B cell (primary cell): Measurements from ENCODE around the gene PRDX1. TPM values are rescaled to one million over a fixed set of nuclear protein-coding genes. Genes with fewer than 3 reads are reported as not detected.

Source experiments
- ATAC-seq: fragments of 200-7000 bp; cut with Tn5 transposase; one replicate; pipeline ENCODE4 v1.10.0; 2021; ENCODE audit warnings: low read depth, mild to moderate bottlenecking, moderate number of reproducible peaks, moderate library complexity
- CTCF ChIA-PET: fragments of 350-600 bp; sonication (Branson Sonifier 250); formaldehyde crosslinking; loops from one replicate; lab custom pipeline; 2021; ENCODE audit warnings: antibody characterized with exemption, inconsistent platforms; lab: Charles Lee
- POLR2A ChIA-PET: fragments of 350-600 bp; sonication (Branson Sonifier 250); formaldehyde crosslinking; loops from one replicate; lab custom pipeline; 2021; ENCODE audit warnings: antibody characterized with exemption; lab: Charles Lee
- DNase-seq: peaks from one replicate; pipeline ENCODE4 v3.0.0; 2013
- H2AFZ ChIP-seq: 2 replicates; pipeline ENCODE4 v1.6.1; 2012; ENCODE audit warnings: mild to moderate bottlenecking, low read depth, low read length; ENCODE audit not compliant: insufficient read depth, poor library complexity, severe bottlenecking
- H3K27ac ChIP-seq, 2 donors: 1 replicate in 1 of 2; 2 replicates in 1 of 2; pipeline ENCODE4 v1.5.1; 2012 to 2013; ENCODE audit warnings: low read length in 2 of 2, mild to moderate bottlenecking in 2 of 2, moderate library complexity in 1 of 2
- H3K27me3 ChIP-seq, 4 experiments: fragments of 200-600 bp in 1 of 4; sonication (generic) in 1 of 4; replicated peaks in 1 of 4; 1 replicate in 2 of 4; 2 replicates in 2 of 4; pipeline versions ENCODE4 v1.6.1 to v1.7.0; 2013 to 2016; ENCODE audit warnings: low read length in 3 of 4, mild to moderate bottlenecking in 2 of 4, mixed read lengths in 1 of 4, moderate library complexity in 1 of 4; ENCODE audit not compliant: insufficient read depth in 4 of 4, control insufficient read depth in 3 of 4; ENCODE audit errors: control extremely low read depth in 1 of 4
- H3K36me3 ChIP-seq, 2 experiments: replicated peaks in 1 of 2; 1 replicate in 1 of 2; 2 replicates in 1 of 2; pipeline versions ENCODE4 v1.6.1 to v1.7.1; 2013; ENCODE audit warnings: low read length in 1 of 2; ENCODE audit not compliant: insufficient read depth in 2 of 2, control insufficient read depth in 1 of 2; ENCODE audit errors: control extremely low read depth in 1 of 2, extremely low read depth in 1 of 2
- H3K4me1 ChIP-seq, 2 donors: fragments of 200-600 bp in 1 of 2; sonication (generic) in 1 of 2; 1 replicate in 1 of 2; 2 replicates in 1 of 2; pipeline versions ENCODE4 v1.5.1 to v1.6.1; 2013 to 2017; ENCODE audit warnings: low read length in 2 of 2; ENCODE audit not compliant: control insufficient read depth in 2 of 2, insufficient read depth in 2 of 2
- H3K4me2 ChIP-seq: replicated peaks from 2 replicates; pipeline ENCODE3; 2012; ENCODE audit warnings: mild to moderate bottlenecking, low read depth, low read length; ENCODE audit not compliant: poor library complexity, severe bottlenecking
- H3K4me3 ChIP-seq, 5 experiments: fragments of 200-600 bp in 1 of 5; sonication (generic) in 1 of 5; 1 replicate in 3 of 5; 2 replicates in 2 of 5; pipeline versions ENCODE4 v1.5.1 to v1.7.0; 2011 to 2016; ENCODE audit warnings: low read length in 4 of 5, mild to moderate bottlenecking in 4 of 5, low read depth in 2 of 5, control low read depth in 1 of 5, moderate library complexity in 1 of 5; ENCODE audit not compliant: insufficient read depth in 1 of 5; ENCODE audit errors: control extremely low read depth in 1 of 5, extremely low read depth in 1 of 5
- H3K79me2 ChIP-seq: fragments of 200-600 bp; sonication (generic); one replicate; pipeline ENCODE4 v1.6.0; 2016; ENCODE audit warnings: low read length; ENCODE audit not compliant: control insufficient read depth, insufficient read depth
- H3K9ac ChIP-seq: fragments of 200-600 bp; sonication (generic); 2 replicates; pipeline ENCODE4 v1.6.1; 2017; ENCODE audit warnings: mild to moderate bottlenecking, low read length, moderate library complexity
- H3K9me3 ChIP-seq, 3 donors: one replicate each; pipeline versions ENCODE4 v1.6.1 to v1.7.1; 2013; ENCODE audit warnings: low read length in 2 of 3; ENCODE audit not compliant: control insufficient read depth in 2 of 3, insufficient read depth in 1 of 3; ENCODE audit errors: control extremely low read depth in 1 of 3
- H4K20me1 ChIP-seq: 2 replicates; pipeline ENCODE4 v1.6.0; 2012; ENCODE audit warnings: mild to moderate bottlenecking, low read length; ENCODE audit not compliant: insufficient read depth, control insufficient read depth, poor library complexity, severe bottlenecking
- H3K27ac Mint-ChIP-seq: one replicate; pipeline ENCODE4 v1.8.0; 2021; ENCODE audit warnings: mixed read lengths
- H3K27me3 Mint-ChIP-seq: one replicate; pipeline ENCODE4 v1.8.0; 2021; ENCODE audit warnings: mixed read lengths
- H3K4me1 Mint-ChIP-seq: one replicate; pipeline ENCODE4 v1.8.0; 2021; ENCODE audit warnings: mixed read lengths
- H3K4me3 Mint-ChIP-seq: one replicate; pipeline ENCODE4 v1.8.0; 2021; ENCODE audit warnings: mixed read lengths
- H3K9me3 Mint-ChIP-seq: one replicate; pipeline ENCODE4 v1.8.0; 2022; ENCODE audit warnings: mixed read lengths; ENCODE audit not compliant: insufficient read depth
- EZH2 ChIP-seq: IDR thresholded peaks from 2 replicates; pipeline ENCODE4 v1.6.1; 2012; ENCODE audit warnings: borderline replicate concordance, low read depth, mild to moderate bottlenecking, moderate library complexity, low read length; ENCODE audit not compliant: insufficient read depth, poor library complexity, severe bottlenecking
- WGBS: methylation state at CpG from one replicate; pipeline ENCODE4 v1.1.5; 2013; ENCODE audit warnings: missing lambda C conversion rate; ENCODE audit not compliant: insufficient coverage; 5-methylcytosine and 5-hydroxymethylcytosine counted together
- intact Hi-C: fragments of 100-400 bp; cut with micrococcal nuclease; formaldehyde crosslinking; loops from one replicate; pipeline ENCODE4 v1.10.0; 2022
- polyA plus RNA-seq: library from polyadenylated mRNA; depleted of rRNA; stranded (reverse); fragments of >200 nt; gene quantifications from 2 replicates; pipeline ENCODE4 v1.2.3, GENCODE V29; 2012
- total RNA-seq, 2 donors: library from RNA; stranded (reverse); fragments of 120-200 nt in 1 of 2; gene quantifications; 1 replicate in 1 of 2; 2 replicates in 1 of 2; pipeline versions ENCODE4 v1.2.3 to v1.2.4, GENCODE V29; 2013 to 2022
- TF ChIP-seq, protein P1 (sequence below): fragments of 200-600 bp; IDR thresholded peaks from one replicate; pipeline ENCODE4 v1.8.0; 2022; ENCODE audit warnings: antibody characterized with exemption, mild to moderate bottlenecking

PRDX1 gene
- total and polyA plus RNA-seq, 2 donors (not counting 1 experiment from before 2014, with no cell fraction given) = 56.4 to 104 TPM

DNA sequence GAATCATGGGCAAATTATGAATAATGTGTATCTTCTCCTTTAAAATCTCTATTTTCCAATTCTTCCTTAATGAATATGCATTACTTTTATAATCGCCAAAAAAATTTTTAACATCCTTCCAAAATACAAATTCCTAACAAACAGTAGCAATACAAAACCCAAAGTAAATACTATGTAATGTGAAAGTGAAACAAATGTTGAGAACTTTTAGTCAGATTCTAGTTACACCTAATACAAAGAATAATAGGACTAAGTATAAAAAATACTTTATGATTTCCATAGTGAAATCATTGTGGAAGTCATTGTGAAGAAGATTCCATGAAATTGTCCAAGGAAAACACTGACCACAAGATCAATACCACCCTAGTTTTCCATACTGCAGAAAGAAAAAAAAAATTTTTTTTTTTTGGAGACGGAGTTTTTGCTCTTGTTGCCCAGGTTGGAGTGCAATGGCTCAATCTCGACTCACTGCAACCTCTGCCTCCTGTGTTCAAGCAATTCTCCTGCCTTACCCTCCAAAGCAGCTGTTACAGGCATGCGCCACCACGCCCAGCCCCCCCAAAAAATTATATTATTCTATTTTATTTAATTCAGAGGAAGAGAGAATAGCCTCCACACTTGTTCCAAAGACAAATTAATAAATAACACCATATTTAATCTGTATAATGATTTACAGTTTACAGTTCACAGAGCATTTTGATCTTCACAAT, 42.5 kb downstream of the PRDX1 start:
- H3K27me3 Mint-ChIP-seq = no peaks in the 10 kb centered on the region
- H3K36me3 ChIP-seq = no peaks in the 10 kb centered on the region
- DNase-seq (no peak), ATAC-seq (no peak)
- no peak overlapping the region for H3K4me3 ChIP-seq
- peaks cover 27% of the 10 kb centered on the region for H3K79me2 ChIP-seq
- peaks cover 5% of the 10 kb centered on the region for H4K20me1 ChIP-seq
- H3K9ac ChIP-seq = no peak overlapping the region
- H3K27ac ChIP-seq = no peak overlapping the region
- H3K9me3 Mint-ChIP-seq = no peaks in the 10 kb centered on the region
- no peak overlapping the region for H3K27ac Mint-ChIP-seq
- WGBS = 93% methylated on average over 2 of the region's 5 CpGs
- ChIA-PET CTCF (interaction anchor here (1.1 kb wide), 1 partner anchor 14 kb away, joined by 5 read pairs; no protein-coding TSS in a partner anchor), POLR2A (no interaction called here)
- H3K4me1 Mint-ChIP-seq = peaks cover 21% of the 10 kb centered on the region
- H3K9me3 ChIP-seq = peaks cover 0 to 3% (median 0%) of the 10 kb centered on the region in 3 donors
- no peak overlapping the region for H2AFZ ChIP-seq
- H3K27me3 ChIP-seq = no peaks in the 10 kb centered on the region
- H3K4me3 Mint-ChIP-seq = no peak overlapping the region
- peaks cover 6 to 11% of the 10 kb centered on the region in 2 donors for H3K4me1 ChIP-seq
- intact Hi-C loops = no loop called here
- TF ChIP-seq, protein P1, sequence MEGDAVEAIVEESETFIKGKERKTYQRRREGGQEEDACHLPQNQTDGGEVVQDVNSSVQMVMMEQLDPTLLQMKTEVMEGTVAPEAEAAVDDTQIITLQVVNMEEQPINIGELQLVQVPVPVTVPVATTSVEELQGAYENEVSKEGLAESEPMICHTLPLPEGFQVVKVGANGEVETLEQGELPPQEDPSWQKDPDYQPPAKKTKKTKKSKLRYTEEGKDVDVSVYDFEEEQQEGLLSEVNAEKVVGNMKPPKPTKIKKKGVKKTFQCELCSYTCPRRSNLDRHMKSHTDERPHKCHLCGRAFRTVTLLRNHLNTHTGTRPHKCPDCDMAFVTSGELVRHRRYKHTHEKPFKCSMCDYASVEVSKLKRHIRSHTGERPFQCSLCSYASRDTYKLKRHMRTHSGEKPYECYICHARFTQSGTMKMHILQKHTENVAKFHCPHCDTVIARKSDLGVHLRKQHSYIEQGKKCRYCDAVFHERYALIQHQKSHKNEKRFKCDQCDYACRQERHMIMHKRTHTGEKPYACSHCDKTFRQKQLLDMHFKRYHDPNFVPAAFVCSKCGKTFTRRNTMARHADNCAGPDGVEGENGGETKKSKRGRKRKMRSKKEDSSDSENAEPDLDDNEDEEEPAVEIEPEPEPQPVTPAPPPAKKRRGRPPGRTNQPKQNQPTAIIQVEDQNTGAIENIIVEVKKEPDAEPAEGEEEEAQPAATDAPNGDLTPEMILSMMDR = no peak
- TF ChIP-seq EZH2 = no peak
- no peak overlapping the region for H3K4me2 ChIP-seq

DNA sequence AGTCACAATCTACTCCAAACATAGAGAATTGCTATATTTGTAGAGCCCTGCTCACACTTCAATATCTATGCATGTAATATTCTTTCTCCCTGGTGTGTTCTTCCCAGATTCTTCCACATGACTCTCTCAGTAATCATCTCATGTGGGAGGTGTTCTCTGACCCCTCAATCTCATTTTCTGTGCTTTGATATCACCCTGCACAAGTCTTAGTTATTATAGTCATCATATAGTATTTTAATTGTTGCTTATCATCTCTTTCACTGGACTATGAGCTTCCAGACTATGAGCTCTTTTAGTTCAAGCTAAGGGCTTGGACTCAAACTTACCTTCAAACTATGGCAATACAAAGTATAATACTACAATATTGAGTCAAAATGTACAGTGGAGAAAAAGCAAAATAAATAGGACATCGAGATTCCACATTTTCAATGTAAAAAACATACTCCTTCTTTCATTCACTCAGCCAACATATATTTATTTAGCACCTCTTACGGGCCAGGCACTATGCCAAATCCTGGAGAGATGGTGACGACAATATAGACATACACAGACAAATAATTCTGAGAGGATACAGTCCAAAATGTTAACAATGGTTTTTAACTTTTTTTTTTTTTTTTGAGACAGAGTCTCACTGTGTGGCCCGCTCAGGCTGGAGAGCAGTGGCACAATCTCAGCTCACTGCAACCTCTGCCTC, 43.4 kb downstream of the PRDX1 start:
- H3K79me2 ChIP-seq = peaks cover 20% of the 10 kb centered on the region
- ATAC-seq = no peak
- no peak overlapping the region for H3K4me3 Mint-ChIP-seq
- no peak for DNase-seq
- ChIA-PET CTCF (interaction anchor here (1.5 to 2.0 kb wide), 2 partner anchors 14 to 119 kb away, joined by 4 to 8 read pairs; no protein-coding TSS in a partner anchor), POLR2A (no interaction called here)
- H3K9ac ChIP-seq = no peak overlapping the region
- no peak overlapping the region for H3K27ac ChIP-seq
- no peak overlapping the region for H3K4me3 ChIP-seq
- peaks cover 6 to 11% of the 10 kb centered on the region in 2 donors for H3K4me1 ChIP-seq
- peaks cover 5% of the 10 kb centered on the region for H4K20me1 ChIP-seq
- H3K27ac Mint-ChIP-seq = peak overlapping the region; percentile 11
- H3K36me3 ChIP-seq = no peaks in the 10 kb centered on the region
- TF ChIP-seq, protein P1 = no peak
- TF ChIP-seq EZH2 = no peak
- intact Hi-C loops = no loop called here
- H2AFZ ChIP-seq = no peak overlapping the region
- no peaks in the 10 kb centered on the region for H3K27me3 ChIP-seq
- no peak overlapping the region for H3K4me2 ChIP-seq
- H3K27me3 Mint-ChIP-seq = no peaks in the 10 kb centered on the region
- no peaks in the 10 kb centered on the region for H3K9me3 Mint-ChIP-seq
- peaks cover 26% of the 10 kb centered on the region for H3K4me1 Mint-ChIP-seq
- WGBS = no CpG with 5 or more reads among the region's 4 CpGs
- H3K9me3 ChIP-seq = peaks cover 0 to 2% (median 0%) of the 10 kb centered on the region in 3 donors
